GM12878 (cell line): ENCODE measurements around the gene OR56B1. TPM values are rescaled to one million over a fixed set of nuclear protein-coding genes. Genes with fewer than 3 reads are reported as not detected.
"Not testable (repeated sequence)": the region's sequence is repeated elsewhere in the genome, so short reads cannot be mapped to it uniquely, and the experiment has no call there.

Experiments used
- ATAC-seq: fragments of 200-7000 bp; cut with Tn5 transposase; 3 replicates; pipeline ENCODE4 v1.9.1; 2020; ENCODE audit warnings: mild to moderate bottlenecking, moderate library complexity
- BruUV-seq: library from RNA; stranded (reverse); fragments of 400-500 nt; replicated peaks from 2 replicates; lab custom pipeline; 2021; lab: Mats Ljungman, UMichigan
- CTCF ChIA-PET: fragments of 300-600 bp; sonication (Branson Sonifier 250); formaldehyde crosslinking; extraction: SDS; loops from one replicate; lab custom pipeline; 2021; ENCODE audit warnings: inconsistent platforms; lab: Yijun Ruan, JAX
- POLR2A ChIA-PET: fragments of 350-600 bp; formaldehyde crosslinking; extraction: SDS; loops from one replicate; lab custom pipeline; 2021; ENCODE audit warnings: inconsistent platforms; lab: Charles Lee
- RAD21 ChIA-PET: fragments of 300-600 bp; sonication (Branson Sonifier 250); formaldehyde crosslinking; loops from one replicate; lab custom pipeline; 2023; ENCODE audit warnings: antibody characterized with exemption; ENCODE audit not compliant: unreplicated experiment; lab: Charles Lee
- SMC1A ChIA-PET: fragments of 300-600 bp; sonication (Branson Sonifier 250); formaldehyde crosslinking; loops from one replicate; lab custom pipeline; 2023; ENCODE audit not compliant: unreplicated experiment, uncharacterized antibody; lab: Charles Lee
- DNase-seq: peaks from one replicate; pipeline ENCODE4 v3.0.0-alpha.2; 2011; ENCODE audit warnings: low read depth, low spot score
- FAIRE-seq: peaks from 3 replicates; lab custom pipeline; 2011; peaks lifted over from hg19 to GRCh38; lab: Jason Lieb, UNC
- H2AFZ ChIP-seq: 2 replicates; pipeline ENCODE4 v1.6.0; 2011; ENCODE audit warnings: low read depth, low read length, control low read depth; ENCODE audit not compliant: control insufficient read depth
- H3K27ac ChIP-seq: 2 replicates; pipeline ENCODE4 v1.5.1; 2011; ENCODE audit warnings: control low read depth; ENCODE audit not compliant: control insufficient read depth, insufficient read depth
- H3K27me3 ChIP-seq, 2 experiments: replicated peaks in 1 of 2; 2 replicates each; pipeline versions ENCODE4 v1.6.0 to v1.6.1; 2011; ENCODE audit warnings: low read length in 1 of 2; ENCODE audit not compliant: control insufficient read depth in 2 of 2, insufficient read depth in 2 of 2
- H3K36me3 ChIP-seq, 2 experiments: 2 replicates each; pipeline ENCODE4 v1.5.1; 2011; ENCODE audit warnings: low read length in 1 of 2; ENCODE audit not compliant: control insufficient read depth in 2 of 2, insufficient read depth in 2 of 2
- H3K4me1 ChIP-seq: 2 replicates; pipeline ENCODE4 v1.6.1; 2011; ENCODE audit warnings: mild to moderate bottlenecking, low read length, moderate library complexity, mixed read lengths; ENCODE audit not compliant: control insufficient read depth, insufficient read depth
- H3K4me2 ChIP-seq: 2 replicates; pipeline ENCODE4 v1.6.0; 2011; ENCODE audit warnings: control low read depth; ENCODE audit not compliant: control insufficient read depth, insufficient read depth
- H3K4me3 ChIP-seq: fragments of 200-600 bp; sonication (generic); 2 replicates; pipeline ENCODE4 v1.5.1; 2016
- H3K79me2 ChIP-seq: 2 replicates; pipeline ENCODE4 v1.6.0; 2011; ENCODE audit warnings: low read length; ENCODE audit not compliant: control insufficient read depth, insufficient read depth
- H3K9ac ChIP-seq: 2 replicates; pipeline ENCODE4 v1.8.0; 2011; ENCODE audit warnings: low read length, control low read depth, mixed read lengths; ENCODE audit not compliant: control insufficient read depth, insufficient read depth
- H3K9me3 ChIP-seq: replicated peaks from 3 replicates; pipeline ENCODE4 v1.5.1; 2011; ENCODE audit warnings: mild to moderate bottlenecking, low read length; ENCODE audit not compliant: control insufficient read depth, insufficient read depth
- H4K20me1 ChIP-seq: 2 replicates; pipeline ENCODE4 v1.6.0; 2011; ENCODE audit not compliant: control insufficient read depth, insufficient read depth
- ASH2L ChIP-seq: fragments of 300-600, 200-600 bp; sonication (generic); IDR thresholded peaks from 2 replicates; pipeline ENCODE4 v1.6.1; 2017; ENCODE audit warnings: low read depth, mild to moderate bottlenecking, borderline replicate concordance
- BMI1 ChIP-seq: fragments of 450-650 bp; IDR thresholded peaks from 2 replicates; pipeline ENCODE4 v1.6.1; 2016; ENCODE audit warnings: mild to moderate bottlenecking, moderate library complexity, borderline replicate concordance
- GATAD2B ChIP-seq: fragments of 450-650 bp; conservative IDR thresholded peaks from 2 replicates; pipeline ENCODE4 v1.6.1; 2017; ENCODE audit warnings: low read depth, mild to moderate bottlenecking, moderate library complexity
- IKZF1 ChIP-seq: fragments of 450-650 bp; conservative IDR thresholded peaks from 2 replicates; pipeline ENCODE4 v1.6.1; 2017; ENCODE audit warnings: antibody characterized with exemption, mild to moderate bottlenecking
- IRF5 ChIP-seq: fragments of 450-650 bp; IDR thresholded peaks from 2 replicates; pipeline ENCODE4 v1.6.1; 2017; ENCODE audit warnings: borderline replicate concordance
- KLF5 ChIP-seq: fragments of 450-650 bp; IDR thresholded peaks from 2 replicates; pipeline ENCODE4 v1.6.1; 2014; ENCODE audit warnings: mild to moderate bottlenecking; ENCODE audit not compliant: partially characterized antibody
- NFXL1 ChIP-seq: fragments of 450-650 bp; IDR thresholded peaks from 2 replicates; pipeline ENCODE4 v1.6.1; 2017; ENCODE audit warnings: antibody characterized with exemption, mild to moderate bottlenecking, borderline replicate concordance
- NR2C1 ChIP-seq: fragments of 450-650 bp; IDR thresholded peaks from 2 replicates; pipeline ENCODE4 v1.6.1; 2017; ENCODE audit warnings: antibody characterized with exemption, mild to moderate bottlenecking, moderate library complexity
- PAX8 ChIP-seq: fragments of 450-650 bp; IDR thresholded peaks from 2 replicates; pipeline ENCODE4 v1.6.1; 2017; ENCODE audit warnings: mild to moderate bottlenecking, moderate library complexity
- RCOR1 ChIP-seq: conservative IDR thresholded peaks from 2 replicates; pipeline ENCODE4 v1.6.1; 2012; ENCODE audit warnings: low read depth, low read length, improper control_type of control experiment
- SMC3 ChIP-seq: IDR thresholded peaks from 2 replicates; pipeline ENCODE4 v1.6.1; 2011; ENCODE audit warnings: low read length, improper control_type of control experiment, borderline replicate concordance
- SUPT20H ChIP-seq: IDR thresholded peaks from 2 replicates; pipeline ENCODE4 v1.6.1; 2011; ENCODE audit warnings: low read depth, mild to moderate bottlenecking, low read length, moderate library complexity, borderline replicate concordance; ENCODE audit not compliant: control insufficient read depth
- WRNIP1 ChIP-seq: IDR thresholded peaks from 2 replicates; pipeline ENCODE4 v1.6.1; 2011; ENCODE audit warnings: low read depth, low read length, improper control_type of control experiment, borderline replicate concordance
- WGBS: methylation state at CpG from one replicate; pipeline ENCODE4 v1.1.6; 2016; ENCODE audit warnings: low lambda C conversion rate; ENCODE audit not compliant: insufficient replicate concordance, insufficient coverage; ENCODE audit errors: missing lambda C conversion rate; 5-methylcytosine and 5-hydroxymethylcytosine counted together
- in situ Hi-C: fragments of 300-500 bp; cut with MboI; formaldehyde crosslinking; loops from 9 replicates; pipeline ENCODE4 v1.14.3; 2018; ENCODE audit warnings: mixed read lengths
- intact Hi-C: fragments of 100-400 bp; cut with micrococcal nuclease; formaldehyde crosslinking; loops from one replicate; pipeline ENCODE4 v1.14.2; 2022; ENCODE audit not compliant: unreplicated experiment
- polyA plus RNA-seq, 11 experiments: library from polyadenylated mRNA; depleted of rRNA in 4 of 11; unstranded in 6 of 11; stranded (reverse) in 5 of 11; fragments of >200 nt; fragmentation: Nextera tagmentation in 4 of 11; fragmentation: Illumina TruSeq in 1 of 11; extraction: Ambion mirVana in 4 of 11; extraction: Trizol in 1 of 11; gene quantifications; 1 replicate in 1 of 11; 2 replicates in 10 of 11; pipeline versions ENCODE4 v1.2.1 to v1.2.3, GENCODE V29; 2011 to 2016; ENCODE audit warnings: inconsistent platforms in 2 of 11, missing spikeins in 2 of 11, low read depth in 1 of 11
- total RNA-seq, 4 experiments: library from RNA; depleted of rRNA in 3 of 4; stranded (reverse); fragments of >200 nt in 3 of 4; fragmentation: Illumina TruSeq in 1 of 4; extraction: Trizol in 1 of 4; gene quantifications; 2 replicates each; pipeline versions ENCODE4 v1.2.1 to v1.2.3, GENCODE V29; 2013 to 2021

OR56B1 gene
- total and polyA plus RNA-seq, 10 of the 15 experiments (the other 5 are each of a cell fraction or from before 2014, with no cell fraction given), result 0.04 to 0.71 (median 0.36) TPM; not detected in 3

GRCh38 chr11:5713695-5714094, 22.6 kb upstream of the OR56B1 start:
- no peak overlapping the region for H3K9ac ChIP-seq
- H2AFZ ChIP-seq, result no peak overlapping the region
- POLR2A ChIA-PET, result no interaction called here
- FAIRE-seq, result no peak
- no peak for DNase-seq
- SMC1A ChIA-PET, result interaction anchor here (0.8 to 5.5 kb wide), 8 partner anchors 9 to 242 kb away, joined by 3 to 45 read pairs (median 3); partner anchors contain the start of genes TRIM22 and TRIM5
- H4K20me1 ChIP-seq, result no peaks in the 10 kb centered on the region
- no peaks in the 10 kb centered on the region; the same call in 2 of the 3 replicates for H3K9me3 ChIP-seq
- WGBS, result 54% methylated on average over 5 of the region's 5 CpGs
- no peak overlapping the region for H3K4me3 ChIP-seq
- intact Hi-C loops, result no loop called here
- no peak; the same call in 2 of the 3 replicates for ATAC-seq
- CTCF ChIA-PET, result interaction anchor here (0.8 to 4.4 kb wide), 12 partner anchors 11 to 177 kb away, joined by 3 to 28 read pairs (median 4); partner anchors contain the start of genes TRIM34 and TRIM5
- RAD21 ChIA-PET, result interaction anchor here (0.6 to 4.6 kb wide), 3 partner anchors 24 to 30 kb away, joined by 3 to 26 read pairs (median 4); partner anchors contain the start of genes TRIM22 and TRIM5
- H3K4me1 ChIP-seq, result no peaks in the 10 kb centered on the region
- TF ChIP-seq KLF5 (no peak), RCOR1 (no peak), IKZF1 (no peak), ASH2L (no peak), SMC3 (no peak), GATAD2B (no peak), PAX8 (no peak), BMI1 (no peak), SUPT20H (no peak), NR2C1 (no peak), NFXL1 (no peak), IRF5 (no peak), WRNIP1 (no peak)
- no peaks in the 10 kb centered on the region for H3K27me3 ChIP-seq
- no peak overlapping the region for H3K27ac ChIP-seq
- peaks cover 2 to 10% of the 10 kb centered on the region in 2 experiments for H3K36me3 ChIP-seq
- H3K79me2 ChIP-seq, result no peaks in the 10 kb centered on the region
- in situ Hi-C loops, result no loop called here
- no peak overlapping the region for H3K4me2 ChIP-seq
- no TSS peak for BruUV-seq

DNA sequence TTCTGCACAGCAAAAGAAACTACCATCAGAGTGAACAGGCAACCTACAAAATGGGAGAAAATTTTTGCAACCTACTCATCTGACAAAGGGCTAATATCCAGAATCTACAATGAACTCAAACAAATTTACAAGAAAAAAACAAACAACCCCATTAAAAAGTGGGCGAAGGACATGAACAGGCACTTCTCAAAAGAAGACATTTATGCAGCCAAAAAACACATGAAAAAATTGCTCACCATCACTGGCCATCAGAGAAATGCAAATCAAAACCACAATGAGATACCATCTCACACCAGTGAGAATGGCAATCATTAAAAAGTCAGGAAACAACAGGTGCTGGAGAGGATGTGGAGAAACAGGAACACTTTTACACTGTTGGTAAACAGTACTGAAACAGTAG, 19.7 kb upstream of the OR56B1 start:
- H3K9me3 ChIP-seq, H3K79me2 ChIP-seq, H3K4me3 ChIP-seq, H3K27ac ChIP-seq, CTCF ChIA-PET, in situ Hi-C loops, H4K20me1 ChIP-seq, intact Hi-C loops, H3K9ac ChIP-seq, POLR2A ChIA-PET, BruUV-seq, H2AFZ ChIP-seq, H3K27me3 ChIP-seq, H3K4me1 ChIP-seq, ATAC-seq, SMC1A ChIA-PET, DNase-seq, H3K4me2 ChIP-seq, H3K36me3 ChIP-seq, FAIRE-seq, RAD21 ChIA-PET: not testable (repeated sequence)
- no CpG with 5 or more reads among the region's 1 CpG for WGBS
